A549 (cell line): ENCODE data around the gene SLC19A1. TPM values are rescaled to one million over a fixed set of nuclear protein-coding genes. Genes with fewer than 3 reads are reported as not detected.

ENCODE experiments used
- ATAC-seq, 2 experiments: fragments of 200-7000 bp in 1 of 2; fragments of >200 bp in 1 of 2; cut with Nextera tagmentation in 1 of 2; cut with Tn5 transposase in 1 of 2; 3 replicates each; pipeline versions ENCODE4 v1.8.0 to v1.9.1; 2018 to 2020; ENCODE audit warnings: mild to moderate bottlenecking in 1 of 2, moderate library complexity in 1 of 2
- CTCF ChIA-PET: fragments of 300-600 bp; sonication (Branson Sonifier 250); formaldehyde crosslinking; extraction: SDS; loops from one replicate; lab custom pipeline; 2021; ENCODE audit warnings: antibody characterized with exemption, inconsistent platforms; lab: Yijun Ruan, JAX
- POLR2A ChIA-PET: fragments of 350-600 bp; formaldehyde crosslinking; extraction: SDS; loops from one replicate; lab custom pipeline; 2021; ENCODE audit warnings: antibody characterized with exemption, inconsistent platforms; lab: Yijun Ruan, JAX
- DNase-seq, 2 experiments: peaks; one replicate each; pipeline versions ENCODE4 v3.0.0 to v3.0.0-alpha.2; 2011 to 2016; ENCODE audit warnings: low read depth in 1 of 2, low spot score in 1 of 2
- FAIRE-seq: peaks from 2 replicates; lab custom pipeline; 2011; peaks lifted over from hg19 to GRCh38; lab: Jason Lieb, UNC
- H3K27ac ChIP-seq, 2 experiments: fragments of >200 bp; sonication (Bioruptor Twin); formaldehyde crosslinking; 3 replicates each; pipeline ENCODE4 v1.5.1; 2016 to 2017
- H3K4me1 ChIP-seq: fragments of >200 bp; sonication (Bioruptor Twin); formaldehyde crosslinking; 3 replicates; pipeline ENCODE4 v1.6.1; 2016
- H3K4me2 ChIP-seq: fragments of >200 bp; sonication (Bioruptor Twin); formaldehyde crosslinking; 3 replicates; pipeline ENCODE4 v1.6.1; 2016
- H3K4me3 ChIP-seq: fragments of >200 bp; sonication (Bioruptor Twin); formaldehyde crosslinking; 3 replicates; pipeline ENCODE4 v1.5.1; 2016
- H3K9me3 ChIP-seq: fragments of >200 bp; sonication (Bioruptor Twin); formaldehyde crosslinking; 3 replicates; pipeline ENCODE4 v1.6.1; 2016
- CBX2 ChIP-seq: fragments of 200-600 bp; sonication (generic); IDR thresholded peaks from 2 replicates; pipeline ENCODE4 v1.6.1; 2016; ENCODE audit warnings: low read depth, mild to moderate bottlenecking, borderline replicate concordance
- CTCF ChIP-seq: fragments of >200 bp; sonication (Bioruptor Twin); formaldehyde crosslinking; IDR thresholded peaks from 3 replicates; pipeline ENCODE4 v1.5.1; 2016
- EHF ChIP-seq: fragments of 250-450 bp; sonication (Bioruptor Pico); IDR thresholded peaks from 2 replicates; pipeline ENCODE4 v1.5.0; 2020; ENCODE audit warnings: mild to moderate bottlenecking
- ELK1 ChIP-seq: fragments of 150-350 bp; IDR thresholded peaks from 2 replicates; pipeline ENCODE4 v1.6.1; 2014; ENCODE audit warnings: low read depth, mild to moderate bottlenecking, low read length
- FOSB ChIP-seq: fragments of 250-450 bp; sonication (Bioruptor Pico); IDR thresholded peaks from 2 replicates; pipeline ENCODE4 v1.5.0; 2020; ENCODE audit warnings: mild to moderate bottlenecking, moderate library complexity
- GATA3 ChIP-seq: IDR thresholded peaks from 2 replicates; pipeline ENCODE4 v1.6.1; 2012; ENCODE audit warnings: borderline replicate concordance
- HDAC2 ChIP-seq: fragments of 200-600 bp; sonication (generic); IDR thresholded peaks from 2 replicates; pipeline ENCODE4 v1.6.1; 2016
- HOXA7 ChIP-seq: fragments of 250-450 bp; sonication (Bioruptor Pico); IDR thresholded peaks from 2 replicates; pipeline ENCODE4 v1.5.0; 2020; ENCODE audit warnings: mild to moderate bottlenecking, moderate library complexity
- HOXB5 ChIP-seq: fragments of 250-450 bp; sonication (Bioruptor Pico); IDR thresholded peaks from 2 replicates; pipeline ENCODE4 v1.5.0; 2020; ENCODE audit warnings: mild to moderate bottlenecking, moderate library complexity
- MAX ChIP-seq: IDR thresholded peaks from 2 replicates; pipeline ENCODE4 v1.6.1; 2012
- MYC ChIP-seq: IDR thresholded peaks from 2 replicates; pipeline ENCODE4 v1.6.1; 2012; ENCODE audit warnings: mild to moderate bottlenecking, inconsistent platforms, low read length, improper control_type of control experiment, borderline replicate concordance
- RAD21 ChIP-seq, 2 experiments: fragments of >200 bp in 1 of 2; sonication (Bioruptor Twin) in 1 of 2; formaldehyde crosslinking in 1 of 2; IDR thresholded peaks in 1 of 2; conservative IDR thresholded peaks in 1 of 2; 2 replicates in 1 of 2; 3 replicates in 1 of 2; pipeline ENCODE4 v1.6.1; 2012 to 2018; ENCODE audit warnings: inconsistent platforms in 1 of 2
- RARB ChIP-seq: fragments of 250-450 bp; sonication (Bioruptor Pico); IDR thresholded peaks from 2 replicates; pipeline ENCODE4 v1.8.0; 2021; ENCODE audit warnings: mild to moderate bottlenecking, moderate library complexity
- RCOR1 ChIP-seq: fragments of 150-350 bp; IDR thresholded peaks from 2 replicates; pipeline ENCODE4 v1.6.1; 2014; ENCODE audit warnings: antibody characterized with exemption, low read length, low read depth
- TP53 ChIP-seq: fragments of 250-450 bp; sonication (Bioruptor Pico); IDR thresholded peaks from 2 replicates; pipeline ENCODE4 v1.5.0; 2021; ENCODE audit warnings: mild to moderate bottlenecking, moderate library complexity
- ZC3H11A ChIP-seq: fragments of 450-650 bp; IDR thresholded peaks from 2 replicates; pipeline ENCODE4 v1.6.1; 2014; ENCODE audit warnings: antibody characterized with exemption, mild to moderate bottlenecking
- ZFP36 ChIP-seq: fragments of 450-650 bp; IDR thresholded peaks from 2 replicates; pipeline ENCODE4 v1.6.1; 2014; ENCODE audit warnings: borderline replicate concordance; ENCODE audit not compliant: partially characterized antibody
- ZNF302 ChIP-seq: fragments of 250-450 bp; sonication (Bioruptor Pico); IDR thresholded peaks from 2 replicates; pipeline ENCODE4 v1.9.0; 2021; ENCODE audit warnings: inconsistent platforms, mild to moderate bottlenecking, moderate library complexity
- WGBS: methylation state at CpG from one replicate; pipeline ENCODE4 v1.1.6; 2017; ENCODE audit errors: missing lambda C conversion rate; 5-methylcytosine and 5-hydroxymethylcytosine counted together
- polyA plus RNA-seq, 4 experiments: library from polyadenylated mRNA; depleted of rRNA in 3 of 4; stranded (reverse); fragments of >200 nt; fragmentation: RNase III in 1 of 4; extraction: RNeasy Plus Mini Kit Qiagen cat#74134 plus additional on column Dnase treatment in 1 of 4; gene quantifications; 2 replicates in 3 of 4; 3 replicates in 1 of 4; pipeline ENCODE4 v1.2.3, GENCODE V29; 2011 to 2017

SLC19A1 gene
- polyA plus RNA-seq, 2 of the 4 experiments (the other 2 are of a cell fraction), result 9.8 to 14.0 TPM

GRCh38 chr21:45478115-45478801 is 64.0 kb downstream of the SLC19A1 start:
- H3K4me2 ChIP-seq, result no peak overlapping the region
- DNase-seq (peak in 1 of 2 experiments; percentile 46), ATAC-seq (peak in 1 of 2 experiments; percentile 76; a peak in 3 of 6 replicates), FAIRE-seq (no peak)
- H3K4me3 ChIP-seq, result no peak overlapping the region
- TF ChIP-seq RCOR1, result no peak
- TF ChIP-seq CTCF, result peak; percentile 38
- no peak for TF ChIP-seq EHF (CRISPR knock-in tag)
- TF ChIP-seq MAX, result no peak
- TF ChIP-seq RAD21 (conservative IDR thresholded peaks at IDR 0.05 in 1 of 2, IDR thresholded peaks at IDR 0.05 in 1 of 2), result peak in 1 of 2 experiments; percentile 23; a peak in 1 of 5 replicates
- TF ChIP-seq ELK1, result no peak
- TF ChIP-seq MYC, result no peak
- TF ChIP-seq HDAC2, result no peak
- TF ChIP-seq FOSB (CRISPR knock-in tag), result no peak
- TF ChIP-seq ZNF302 (CRISPR knock-in tag), result no peak
- no peak for TF ChIP-seq HOXA7 (CRISPR knock-in tag)
- no peak for TF ChIP-seq HOXB5
- TF ChIP-seq TP53 (CRISPR knock-in tag), result no peak
- 0 out of 6 replicates have a peak overlapping the region, but pooled peaks of 1 of the 2 experiments have one; percentile 40 for H3K27ac ChIP-seq
- H3K9me3 ChIP-seq, result no peaks in the 10 kb centered on the region
- CTCF ChIA-PET, result interaction anchor here (1.1 to 1.9 kb wide), 4 partner anchors 11 to 337 kb away, joined by 3 to 5 read pairs (median 4); no protein-coding TSS in a partner anchor
- WGBS, result 68% methylated on average over 31 of the region's 32 CpGs
- POLR2A ChIA-PET, result no interaction called here
- no peaks in the 10 kb centered on the region for H3K4me1 ChIP-seq

- ChIA-PET POLR2A (no interaction called here), CTCF (interaction anchor here (1.2 to 1.9 kb wide), 3 partner anchors 10 to 38 kb away, joined by 3 to 5 read pairs (median 4); no protein-coding TSS in a partner anchor)
- Histone ChIP-seq H3K4me1 (peaks cover 5% of the 10 kb centered on the region; the same call in 2 of the 3 replicates), H3K4me3 (no peak overlapping the region), H3K27ac (0 out of 6 replicates have a peak overlapping the region, but pooled peaks of 1 of the 2 experiments have one; percentile 40), H3K9me3 (no peaks in the 10 kb centered on the region), H3K4me2 (no peak overlapping the region)
- no peak for TF ChIP-seq RCOR1
- TF ChIP-seq RARB, result no peak
- TF ChIP-seq ZFP36, result no peak
- TF ChIP-seq ZC3H11A, result no peak
- no peak for TF ChIP-seq CBX2
- TF ChIP-seq GATA3, result no peak
- FAIRE-seq (no peak), DNase-seq (no peak), ATAC-seq (peak in 1 of 2 experiments; percentile 33; a peak in 4 of 6 replicates)
- WGBS, result 97% methylated on average over 10 of the region's 44 CpGs
These were observed 64.8 kb downstream of the SLC19A1 start for GRCh38 chr21:45477176-45478114.
